GM11168 (cell line): ENCODE measurements around the gene MRPL43.

Source experiments
- in situ Hi-C: fragments of 300-500 bp; cut with MboI; formaldehyde crosslinking; loops from one replicate; pipeline ENCODE4 v1.12.0; 2022; ENCODE audit warnings: low sequenced_read_pairs; ENCODE audit not compliant: unreplicated experiment

The MRPL43 gene

DNA sequence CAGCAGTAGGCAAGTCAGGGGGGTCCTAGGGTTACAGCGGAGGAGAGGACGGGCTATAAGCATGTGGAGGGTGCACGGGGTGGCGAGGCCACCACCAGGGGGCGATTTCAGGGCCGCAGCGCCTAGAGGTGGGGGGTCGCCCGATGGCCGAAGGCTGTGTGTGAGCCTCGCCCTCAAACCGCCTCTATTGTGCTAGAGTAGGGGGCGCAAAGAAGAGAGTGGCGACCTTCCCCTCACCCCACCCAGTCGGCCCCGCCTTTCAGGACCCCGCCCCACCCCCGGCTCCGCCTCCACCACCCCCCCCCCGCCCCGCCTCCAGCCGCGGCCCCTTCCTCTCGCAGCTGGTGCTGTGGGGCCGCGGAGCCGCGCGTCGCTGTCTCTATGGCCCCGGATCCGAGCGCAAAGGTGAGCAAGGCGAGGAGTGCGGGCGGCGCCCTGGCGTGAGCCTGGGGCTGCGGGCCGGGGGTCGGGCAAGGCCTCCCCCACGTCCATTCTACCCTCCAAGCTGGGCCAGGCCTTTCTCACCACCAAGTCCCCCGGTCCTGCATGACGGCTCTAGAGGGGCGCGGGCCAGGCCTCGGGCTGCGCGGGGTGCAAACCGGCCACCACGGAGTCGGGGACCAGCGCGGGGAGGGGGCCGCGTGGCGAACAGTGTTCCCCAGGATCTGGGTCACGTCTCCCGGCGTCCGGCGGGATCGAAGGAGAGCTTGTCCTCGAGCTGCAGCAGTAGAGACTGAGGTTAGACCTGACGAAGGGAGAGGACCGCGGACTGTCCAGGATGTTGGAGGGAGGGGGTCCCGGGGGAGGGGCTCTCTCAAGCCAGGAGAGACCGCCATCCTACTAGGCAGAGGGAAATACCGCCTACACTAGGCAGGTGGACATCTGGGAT lies 17.9 kb downstream of the MRPL43 start, which contains the start of gene SEMA4G:
SEMA4G (plus strand) TSS at position 318 of the 889 bp plus-strand sequence. CDS start 3,409 bp downstream, outside the sequence.
- in situ Hi-C loops: no loop called here

DNA sequence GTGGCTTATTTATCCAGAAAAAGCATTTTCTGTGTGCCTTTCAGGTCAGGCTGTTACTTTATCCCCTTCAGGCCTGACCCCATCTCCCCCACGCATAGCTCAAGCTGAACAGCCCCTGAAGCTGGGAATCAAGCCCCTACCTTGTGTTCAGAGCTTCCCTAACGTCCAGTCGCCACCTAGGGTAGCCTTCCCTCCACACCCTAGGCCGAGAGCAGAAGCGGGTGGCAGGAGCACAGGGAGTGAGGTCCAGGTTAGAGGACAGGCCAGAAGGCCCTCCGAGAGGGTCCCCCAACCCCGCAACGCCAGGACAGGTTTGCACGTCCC lies 18.5 kb downstream of the MRPL43 start:
- in situ Hi-C loops: no loop called here

DNA sequence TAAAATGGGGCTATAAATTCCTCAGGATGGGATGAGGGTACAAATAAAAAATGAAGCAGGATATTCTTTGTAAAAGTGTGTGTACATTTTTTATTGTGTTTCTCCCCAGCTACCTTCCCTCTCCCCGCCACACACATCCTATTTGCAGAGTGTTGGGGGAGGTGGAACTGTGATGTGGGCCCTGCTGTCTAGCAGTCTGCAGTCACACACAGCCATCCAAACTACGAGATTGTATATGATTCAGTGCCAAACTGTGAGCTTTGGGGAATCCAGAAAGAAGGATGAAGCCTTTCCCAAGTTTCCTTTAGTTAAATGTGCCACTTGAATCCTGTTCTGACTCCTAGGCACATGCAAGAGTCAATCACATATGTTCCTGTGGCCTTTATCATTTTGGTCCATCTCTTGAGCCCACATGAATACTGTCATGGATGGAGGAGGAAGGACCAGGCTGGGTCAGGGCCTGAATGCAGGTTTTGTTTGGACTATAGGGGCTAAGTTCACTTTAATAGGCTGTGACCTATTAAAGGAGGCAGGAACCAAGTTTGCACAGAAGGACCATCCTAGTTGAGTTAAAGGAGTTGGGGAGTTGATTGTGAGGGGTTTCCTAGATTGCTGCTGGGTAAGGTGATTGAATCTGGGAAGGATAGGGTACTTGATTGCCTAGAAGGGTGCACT lies 19.1 kb downstream of the MRPL43 start:
- in situ Hi-C loops: no loop called here

DNA sequence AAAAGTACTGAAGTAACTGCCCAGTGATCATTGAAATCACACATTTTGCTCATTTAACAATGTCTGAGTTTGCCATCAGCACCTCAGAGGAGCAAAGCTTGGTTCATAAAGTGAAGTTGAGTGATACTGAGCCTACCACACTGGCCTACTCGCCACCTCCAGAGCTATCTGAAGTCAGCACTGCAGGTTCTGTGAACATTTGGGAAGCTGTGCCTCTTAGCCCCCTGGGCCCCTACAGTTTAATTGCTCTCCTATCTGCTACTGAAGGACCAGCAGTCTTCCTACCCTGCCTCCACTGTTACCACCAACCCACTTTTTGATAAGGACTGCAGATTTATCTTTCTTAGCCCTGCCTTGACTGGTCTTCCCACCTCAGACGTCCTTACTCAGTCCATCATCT lies 20.0 kb downstream of the MRPL43 start:
- in situ Hi-C loops: no loop called here

DNA sequence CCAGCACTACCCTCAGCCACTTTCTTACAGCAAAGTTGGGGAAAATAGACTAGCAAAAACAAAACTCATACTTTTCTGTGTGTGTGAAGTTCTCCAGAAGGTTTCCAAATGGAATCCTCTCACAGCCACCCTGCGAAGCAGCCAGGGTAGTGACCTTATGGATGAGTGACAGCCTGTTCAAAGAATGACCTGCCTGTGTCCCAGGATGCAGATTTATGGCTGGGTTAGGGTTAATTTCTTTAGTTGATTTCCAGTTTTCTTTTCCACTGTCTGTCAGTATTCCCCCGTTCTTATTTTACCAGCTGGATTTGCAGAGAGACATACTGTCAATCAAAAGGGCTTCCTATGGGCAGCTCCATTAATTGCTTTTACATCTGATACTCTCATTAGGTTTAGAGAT lies 20.4 kb downstream of the MRPL43 start:
- in situ Hi-C loops: no loop called here

DNA sequence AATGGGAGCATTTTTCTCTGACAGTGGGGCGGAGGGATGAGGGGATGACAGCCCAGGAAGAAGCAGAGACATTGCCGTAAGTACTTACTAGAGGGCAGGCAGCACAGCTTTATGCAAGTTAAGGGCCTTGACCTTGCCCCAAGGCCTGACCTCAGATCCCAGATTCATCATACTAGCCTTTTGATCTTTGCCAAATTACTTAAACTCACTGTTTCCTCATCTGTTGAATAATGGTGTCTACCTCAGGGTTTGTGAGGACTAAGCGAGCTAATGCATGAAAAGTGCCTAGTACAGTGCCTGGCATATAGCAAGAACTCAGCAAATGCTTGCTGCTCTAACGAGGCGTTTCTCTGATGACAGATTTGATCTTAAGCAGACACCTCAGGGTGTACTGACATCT lies 21.5 kb downstream of the MRPL43 start:
- in situ Hi-C loops: no loop called here

DNA sequence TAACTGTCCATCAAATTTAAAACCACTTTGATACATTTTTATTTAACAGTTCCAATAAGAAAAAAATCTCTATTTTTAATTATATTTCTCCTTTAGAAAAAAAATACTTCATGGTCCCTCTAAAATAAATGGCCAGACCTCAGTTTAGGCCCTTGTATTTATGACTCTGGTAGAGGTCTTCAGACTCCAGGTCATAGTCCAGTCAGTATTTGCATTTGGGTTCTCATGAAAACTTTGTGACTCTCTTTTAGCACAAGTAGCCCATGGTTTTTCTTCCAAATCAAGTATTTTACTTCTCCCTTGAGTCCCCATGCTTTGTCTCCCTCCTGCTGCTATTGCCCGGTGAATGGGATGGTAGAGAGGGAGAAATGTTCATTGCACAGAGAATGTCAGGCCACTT lies 23.5 kb downstream of the MRPL43 start:
- in situ Hi-C loops: no loop called here

DNA sequence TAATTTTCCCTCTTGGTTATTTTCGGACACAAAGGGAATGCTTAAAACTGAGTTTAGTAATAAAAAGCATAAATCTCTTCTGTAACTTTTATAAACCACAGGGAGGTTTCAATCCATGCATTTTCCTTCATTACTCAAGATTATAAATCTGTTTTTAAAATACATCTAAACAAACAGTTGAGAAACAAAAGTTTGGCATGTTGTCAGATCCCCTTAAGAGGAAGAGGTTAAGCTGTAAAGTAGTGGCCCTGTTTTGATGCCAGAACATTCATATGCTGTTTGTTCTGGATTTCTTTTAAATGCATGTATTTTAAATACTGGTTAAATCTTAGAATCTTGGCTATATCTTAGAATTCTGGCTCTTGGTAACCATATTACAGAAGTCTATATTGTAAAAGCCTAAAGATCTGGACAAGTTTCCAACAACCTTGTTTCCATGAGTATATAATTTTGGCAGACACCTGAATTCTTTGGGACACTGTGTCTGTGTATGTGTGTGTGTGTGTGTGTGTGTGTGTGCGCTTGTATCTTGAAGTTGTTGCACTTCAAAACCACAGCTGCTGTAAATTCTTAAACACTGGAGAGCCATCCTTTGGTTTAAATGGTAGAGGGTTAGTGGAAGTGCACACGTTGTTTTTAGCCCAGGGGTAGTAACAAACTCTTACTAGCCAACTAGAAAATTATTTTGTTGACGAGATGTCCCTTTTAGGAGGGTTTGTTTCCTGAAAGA lies 24.8 kb downstream of the MRPL43 start:
- in situ Hi-C loops: no loop called here

DNA sequence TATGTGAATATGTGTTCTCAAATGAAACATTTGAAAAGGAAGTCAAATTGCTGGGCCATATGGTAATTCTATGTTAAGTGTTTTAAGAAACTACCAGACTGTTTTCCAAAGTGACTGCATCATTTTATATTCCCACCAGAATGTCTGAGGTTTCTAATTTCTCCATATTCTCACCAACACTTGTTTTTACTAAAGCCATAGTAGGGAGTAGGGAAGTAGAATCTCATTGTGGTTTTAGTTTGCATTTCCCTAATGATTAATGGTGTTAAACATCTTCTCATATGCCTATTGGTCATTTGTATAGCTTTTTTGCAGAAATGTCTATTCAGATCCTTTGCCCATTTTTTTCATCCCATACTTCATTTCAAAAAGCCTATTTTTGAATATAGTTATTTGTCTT lies 27.0 kb downstream of the MRPL43 start:
- in situ Hi-C loops: no loop called here

DNA sequence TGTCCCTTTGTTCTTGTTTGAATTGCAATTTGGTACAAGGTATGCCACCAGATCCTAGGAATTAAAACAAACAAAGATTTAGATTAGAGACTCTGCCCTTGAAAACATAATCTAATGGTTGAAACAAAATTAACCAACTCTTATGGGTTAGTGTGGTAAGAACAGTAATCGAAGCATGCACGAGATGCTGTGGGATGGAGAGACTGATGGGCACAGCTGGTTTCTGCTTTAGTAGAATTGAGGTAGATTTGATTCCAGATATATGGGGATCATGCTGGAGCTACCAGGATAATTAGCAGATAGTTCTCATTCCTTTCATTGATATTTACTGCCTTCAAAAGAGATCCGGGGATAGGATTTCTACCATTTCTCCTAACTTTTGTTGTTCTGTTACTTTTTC lies 38.4 kb downstream of the MRPL43 start:
- in situ Hi-C loops: no loop called here

DNA sequence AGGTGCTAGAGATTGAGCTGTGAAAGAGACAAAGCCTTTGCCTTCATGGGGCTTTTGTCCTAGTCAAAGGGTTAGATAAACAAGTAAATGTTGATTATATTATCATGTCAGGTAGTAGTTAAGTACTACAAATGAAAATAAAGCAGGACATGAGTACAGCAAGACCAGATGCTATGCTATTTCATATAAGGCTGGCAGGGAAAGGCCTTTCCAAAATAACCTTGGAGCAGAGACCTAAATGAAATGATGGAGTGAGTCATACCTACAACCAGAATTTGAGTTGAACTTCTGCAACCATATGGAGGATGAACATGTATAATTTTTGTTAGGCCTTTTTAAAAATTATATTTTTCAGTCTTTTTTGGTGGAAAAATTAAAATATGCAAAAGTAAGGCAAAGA lies 41.5 kb downstream of the MRPL43 start:
- in situ Hi-C loops: no loop called here

DNA sequence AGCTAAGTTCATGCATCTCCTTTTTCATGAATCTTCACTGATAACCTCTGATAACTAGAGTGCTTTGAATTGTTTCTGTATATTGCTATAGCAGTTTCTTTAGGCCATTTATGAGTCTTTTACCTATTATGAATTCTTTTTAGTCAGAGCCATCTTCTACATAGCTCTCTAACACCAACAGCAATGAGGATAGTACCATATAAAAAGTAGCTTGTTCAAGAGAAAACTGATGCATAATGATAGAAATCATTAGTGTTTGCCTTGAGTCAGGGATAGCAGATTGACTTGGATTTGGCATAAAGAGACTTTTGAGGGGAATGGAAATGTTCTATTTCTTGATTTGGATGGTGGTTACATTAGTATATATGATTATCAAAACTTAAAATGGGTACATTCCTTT lies 43.8 kb downstream of the MRPL43 start:
- in situ Hi-C loops: no loop called here

DNA sequence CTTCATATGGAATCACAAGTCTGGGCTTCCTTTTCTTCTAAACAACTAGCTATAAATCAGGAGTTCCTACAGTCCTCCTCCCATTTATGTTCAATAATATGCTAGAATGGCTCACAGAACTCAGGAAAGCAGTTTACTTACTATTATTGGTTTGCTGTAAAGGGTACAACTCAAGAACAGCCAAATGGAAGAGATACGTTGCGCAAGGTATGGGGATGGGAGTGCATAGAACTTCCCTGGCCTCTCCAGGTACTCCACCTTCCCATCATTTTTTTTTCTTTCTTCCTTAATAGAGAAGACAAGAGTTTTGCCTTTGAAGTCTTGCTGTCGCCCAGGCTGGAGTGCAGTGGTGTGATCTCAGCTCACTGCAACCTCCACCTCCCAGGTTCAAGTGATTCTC lies 45.1 kb downstream of the MRPL43 start:
- in situ Hi-C loops: no loop called here

DNA sequence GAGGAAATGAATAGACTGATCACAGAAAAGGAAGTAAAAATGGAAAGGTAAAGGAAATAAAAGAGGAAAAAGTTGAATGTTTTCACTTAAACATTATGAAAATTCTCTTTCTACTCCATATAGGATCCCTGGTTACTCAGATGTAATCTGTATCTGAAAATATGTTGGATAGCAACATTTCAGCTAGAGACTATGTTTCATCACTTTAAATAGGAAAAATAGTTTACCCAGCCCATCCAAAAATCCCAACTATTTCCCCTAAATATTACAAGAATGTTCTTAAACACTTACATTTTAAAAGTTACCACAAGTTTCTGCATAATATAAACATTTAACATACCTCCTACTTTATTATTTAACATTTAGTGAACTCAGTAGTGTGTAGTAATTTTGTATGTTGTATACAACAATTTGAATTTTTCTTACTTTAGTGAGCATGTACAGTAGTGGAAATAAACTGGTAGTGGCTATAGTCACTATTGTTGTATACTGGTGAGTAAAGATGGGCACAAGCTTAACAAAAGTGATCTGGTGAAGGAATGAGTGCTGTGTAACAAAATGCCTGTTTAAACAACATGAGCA lies 47.4 kb downstream of the MRPL43 start:
- in situ Hi-C loops: no loop called here
